A204.1 (cell line): ENCODE results near the gene VAMP1.
"Not testable (repeated sequence)": the region's sequence is repeated elsewhere in the genome, so short reads cannot be mapped to it uniquely, and the experiment has no call there.

Experiments used
- FAIRE-seq: peaks from 2 replicates; lab custom pipeline; 2012; peaks lifted over from hg19 to GRCh38; lab: Jason Lieb, UNC

Gene VAMP1

GRCh38 chr12:6451348-6452244 is 18.9 kb downstream of the VAMP1 start, which contains the start of gene TAPBPL:
TSS of gene TAPBPL (plus strand) at chr12:6452042. CDS start at chr12:6452249, 207 bp downstream.
- FAIRE-seq = no peak

GRCh38 chr12:6450869-6451347 is 19.6 kb downstream of the VAMP1 start:
- FAIRE-seq = no peak

- no peak for FAIRE-seq
Observed at GRCh38 chr12:6450091-6450868, 20.2 kb downstream of the VAMP1 start.

GRCh38 chr12:6444704-6445688 is 25.5 kb downstream of the VAMP1 start, which contains the start of gene CD27:
TSS of gene CD27 (plus strand) at chr12:6444955. CDS start at chr12:6445096, 141 bp downstream.
- no peak for FAIRE-seq

- FAIRE-seq = no peak
Observed at GRCh38 chr12:6444031-6444430, 26.4 kb downstream of the VAMP1 start.

- no peak for FAIRE-seq
Observed at GRCh38 chr12:6443361-6443983, 27.0 kb downstream of the VAMP1 start.

- no peak for FAIRE-seq
Observed at GRCh38 chr12:6442836-6443235, 27.6 kb downstream of the VAMP1 start.

- FAIRE-seq = no peak
Observed at GRCh38 chr12:6440391-6440790, 30.1 kb downstream of the VAMP1 start.

GRCh38 chr12:6438345-6438744 is 32.1 kb downstream of the VAMP1 start:
- FAIRE-seq = no peak

GRCh38 chr12:6437586-6437985 is 32.9 kb downstream of the VAMP1 start:
- FAIRE-seq = no peak

- FAIRE-seq = no peak
Observed at GRCh38 chr12:6435961-6436715, 34.3 kb downstream of the VAMP1 start.

GRCh38 chr12:6434205-6435140 is 36.0 kb downstream of the VAMP1 start:
- FAIRE-seq = no peak

GRCh38 chr12:6432991-6433390 is 37.5 kb downstream of the VAMP1 start:
- FAIRE-seq = no peak

GRCh38 chr12:6430124-6430989 is 40.1 kb downstream of the VAMP1 start:
- no peak for FAIRE-seq

- FAIRE-seq = no peak
Observed at GRCh38 chr12:6428326-6428725, 42.2 kb downstream of the VAMP1 start.

- FAIRE-seq = not testable (repeated sequence)
Observed at GRCh38 chr12:6427796-6428195, 42.7 kb downstream of the VAMP1 start.

GRCh38 chr12:6426882-6427671 is 43.4 kb downstream of the VAMP1 start:
- no peak for FAIRE-seq
